ENCODE data around the gene TPPP.

TPPP gene

GRCh38 chr5:666816-667498 is 26.2 kb downstream of the TPPP start:
- Histone ChIP-seq H2AFZ (ENCODE audit: low read depth, low read length) (no peak overlapping the region), H3K79me2 (ENCODE audit: low read length) (no peaks in the 10 kb centered on the region), H3K4me2 (ENCODE audit: low read length) (no peak overlapping the region), H3K9me3 (ENCODE audit: insufficient read depth, low read length) (no peaks in the 10 kb centered on the region), H3K27ac (ENCODE audit: low read length) (no peak overlapping the region), H3K4me3 (ENCODE audit: low read length) (no peak overlapping the region), H3K4me1 (ENCODE audit: low read length) (peaks cover 18% of the 10 kb centered on the region), H3K36me3 (replicated peaks; ENCODE audit: low read depth, low read length) (peaks cover 8% of the 10 kb centered on the region), H4K20me1 (ENCODE audit: insufficient read depth, low read length) (peaks cover 7% of the 10 kb centered on the region; the same call in 1 of the 2 replicates), H3K9ac (ENCODE audit: low read length) (no peak overlapping the region), H3K27me3 (ENCODE audit: low read depth, low read length) (peaks cover 2% of the 10 kb centered on the region)
- no peak for TF ChIP-seq CTCF (IDR thresholded peaks at IDR 0.05; ENCODE audit: low read depth, low read length)
- no peak for TF ChIP-seq EZH2phosphoT487 (IDR thresholded peaks at IDR 0.05; ENCODE audit: low read depth)

- H4K20me1 ChIP-seq (ENCODE audit: insufficient read depth, low read length), result peaks cover 7% of the 10 kb centered on the region; the same call in 1 of the 2 replicates
- no peak overlapping the region for H3K4me3 ChIP-seq (ENCODE audit: low read length)
- peaks cover 11% of the 10 kb centered on the region for H3K4me1 ChIP-seq (ENCODE audit: low read length)
- TF ChIP-seq CTCF (IDR thresholded peaks at IDR 0.05; ENCODE audit: low read depth, low read length) (no peak), EZH2phosphoT487 (IDR thresholded peaks at IDR 0.05; ENCODE audit: low read depth) (no peak)
- H3K4me2 ChIP-seq (ENCODE audit: low read length), result no peak overlapping the region
- no peaks in the 10 kb centered on the region for H3K9me3 ChIP-seq (ENCODE audit: insufficient read depth, low read length)
- no peaks in the 10 kb centered on the region; the same call in 1 of the 2 replicates for H3K27me3 ChIP-seq (ENCODE audit: low read depth, low read length)
- H2AFZ ChIP-seq (ENCODE audit: low read depth, low read length), result no peak overlapping the region
- H3K27ac ChIP-seq (ENCODE audit: low read length), result no peak overlapping the region
- H3K79me2 ChIP-seq (ENCODE audit: low read length), result no peaks in the 10 kb centered on the region
- H3K9ac ChIP-seq (ENCODE audit: low read length), result no peak overlapping the region
- H3K36me3 ChIP-seq (replicated peaks; ENCODE audit: low read depth, low read length), result peaks cover 8% of the 10 kb centered on the region
Measured at GRCh38 chr5:665956-666711, 27.0 kb downstream of the TPPP start.

- Histone ChIP-seq H3K4me2 (ENCODE audit: low read length) (no peak overlapping the region), H3K9ac (ENCODE audit: low read length) (no peak overlapping the region), H4K20me1 (ENCODE audit: insufficient read depth, low read length) (peaks cover 7% of the 10 kb centered on the region; the same call in 1 of the 2 replicates), H3K4me3 (ENCODE audit: low read length) (no peak overlapping the region), H3K36me3 (replicated peaks; ENCODE audit: low read depth, low read length) (peaks cover 8% of the 10 kb centered on the region), H3K4me1 (ENCODE audit: low read length) (peaks cover 10% of the 10 kb centered on the region), H3K9me3 (ENCODE audit: insufficient read depth, low read length) (no peaks in the 10 kb centered on the region), H2AFZ (ENCODE audit: low read depth, low read length) (no peak overlapping the region), H3K79me2 (ENCODE audit: low read length) (no peaks in the 10 kb centered on the region), H3K27ac (ENCODE audit: low read length) (no peak overlapping the region), H3K27me3 (ENCODE audit: low read depth, low read length) (no peaks in the 10 kb centered on the region)
- TF ChIP-seq CTCF (IDR thresholded peaks at IDR 0.05; ENCODE audit: low read depth, low read length), result no peak
- no peak for TF ChIP-seq EZH2phosphoT487 (IDR thresholded peaks at IDR 0.05; ENCODE audit: low read depth)
Measured at GRCh38 chr5:665541-665955, 27.6 kb downstream of the TPPP start.

- Histone ChIP-seq H4K20me1 (ENCODE audit: insufficient read depth, low read length) (peaks cover 3% of the 10 kb centered on the region; the same call in 1 of the 2 replicates), H3K79me2 (ENCODE audit: low read length) (no peaks in the 10 kb centered on the region), H3K9me3 (ENCODE audit: insufficient read depth, low read length) (no peaks in the 10 kb centered on the region), H3K4me1 (ENCODE audit: low read length) (peaks cover 9% of the 10 kb centered on the region), H3K36me3 (replicated peaks; ENCODE audit: low read depth, low read length) (peaks cover 8% of the 10 kb centered on the region), H3K9ac (ENCODE audit: low read length) (no peak overlapping the region), H2AFZ (ENCODE audit: low read depth, low read length) (no peak overlapping the region), H3K27ac (ENCODE audit: low read length) (no peak overlapping the region), H3K27me3 (ENCODE audit: low read depth, low read length) (no peaks in the 10 kb centered on the region), H3K4me2 (ENCODE audit: low read length) (no peak overlapping the region), H3K4me3 (ENCODE audit: low read length) (no peak overlapping the region)
- no peak for TF ChIP-seq EZH2phosphoT487 (IDR thresholded peaks at IDR 0.05; ENCODE audit: low read depth)
- no peak for TF ChIP-seq CTCF (IDR thresholded peaks at IDR 0.05; ENCODE audit: low read depth, low read length)
Measured at GRCh38 chr5:664994-665360, 28.2 kb downstream of the TPPP start.

Data from OCI-LY3 (cell line).